GM23338 (cell line): ENCODE measurements around the gene BMAL1. TPM values are rescaled to one million over a fixed set of nuclear protein-coding genes. Genes with fewer than 3 reads are reported as not detected.

Experiments
- ATAC-seq: fragments of 200-7000 bp; cut with Tn5 transposase; 3 replicates; pipeline ENCODE4 v1.9.1; 2020
- DNase-seq: peaks from one replicate; pipeline ENCODE4 v3.0.0-alpha.2; 2015; ENCODE audit warnings: low spot score
- H2AFZ ChIP-seq: fragments of 200-600 bp; sonication (generic); 2 replicates; pipeline ENCODE4 v1.8.0; 2016; ENCODE audit warnings: antibody characterized with exemption, mild to moderate bottlenecking, moderate library complexity
- H3F3A ChIP-seq: fragments of 200-600 bp; sonication (generic); replicated peaks from 2 replicates; pipeline ENCODE4 v1.8.0; 2017; ENCODE audit warnings: antibody characterized with exemption, mixed run types, low read depth
- H3K27ac ChIP-seq: fragments of 200-600 bp; sonication (generic); 2 replicates; pipeline ENCODE4 v1.6.1; 2016; ENCODE audit warnings: low read depth
- H3K27me3 ChIP-seq: fragments of 200-600 bp; sonication (generic); 2 replicates; pipeline ENCODE4 v1.8.0; 2016; ENCODE audit warnings: mild to moderate bottlenecking, mixed run types, moderate library complexity; ENCODE audit not compliant: insufficient read depth
- H3K36me3 ChIP-seq: fragments of 200-600 bp; sonication (generic); 2 replicates; pipeline ENCODE4 v1.8.0; 2016; ENCODE audit warnings: mild to moderate bottlenecking; ENCODE audit not compliant: insufficient read depth
- H3K4me1 ChIP-seq: fragments of 200-600 bp; sonication (generic); 2 replicates; pipeline ENCODE4 v1.8.0; 2016; ENCODE audit warnings: mild to moderate bottlenecking, moderate library complexity; ENCODE audit not compliant: insufficient read depth
- H3K4me2 ChIP-seq: fragments of 200-600 bp; sonication (generic); 2 replicates; pipeline ENCODE4 v1.7.1; 2017; ENCODE audit warnings: mixed run types
- H3K4me3 ChIP-seq: fragments of 200-600 bp; sonication (generic); 2 replicates; pipeline ENCODE4 v1.6.1; 2016; ENCODE audit warnings: mixed run types
- H3K79me2 ChIP-seq: fragments of 200-600 bp; sonication (generic); replicated peaks from 2 replicates; pipeline ENCODE4 v1.8.0; 2017; ENCODE audit warnings: mild to moderate bottlenecking; ENCODE audit not compliant: insufficient read depth
- H3K9me2 ChIP-seq: fragments of 200-600 bp; sonication (generic); 2 replicates; pipeline ENCODE4 v1.8.0; 2017; ENCODE audit not compliant: insufficient read depth
- H4K20me1 ChIP-seq: fragments of 200-600 bp; sonication (generic); replicated peaks from 2 replicates; pipeline ENCODE4 v1.8.0; 2017; ENCODE audit warnings: mild to moderate bottlenecking; ENCODE audit not compliant: insufficient read depth
- H3K27ac Mint-ChIP-seq: 2 replicates; pipeline ENCODE4 v1.8.0; 2020; ENCODE audit warnings: inconsistent platforms, mild to moderate bottlenecking, moderate library complexity, mixed read lengths
- H3K27me3 Mint-ChIP-seq: 3 replicates; pipeline ENCODE4 v1.8.0; 2022; ENCODE audit warnings: low read depth, mild to moderate bottlenecking, moderate library complexity, mixed read lengths, inconsistent platforms; ENCODE audit not compliant: insufficient read depth, poor library complexity
- H3K36me3 Mint-ChIP-seq: 3 replicates; pipeline ENCODE4 v1.8.0; 2021; ENCODE audit warnings: low read depth, mild to moderate bottlenecking, inconsistent platforms, moderate library complexity, mixed read lengths
- H3K4me1 Mint-ChIP-seq: 3 replicates; pipeline ENCODE4 v1.8.0; 2020; ENCODE audit warnings: mild to moderate bottlenecking, inconsistent platforms, mixed read lengths
- H3K4me3 Mint-ChIP-seq: 3 replicates; pipeline ENCODE4 v1.8.0; 2021; ENCODE audit warnings: moderate library complexity, mild to moderate bottlenecking, inconsistent platforms, mixed read lengths
- H3K9me3 Mint-ChIP-seq: 3 replicates; pipeline ENCODE4 v1.8.0; 2020; ENCODE audit warnings: moderate library complexity, mild to moderate bottlenecking, inconsistent platforms, mixed read lengths
- CTCF ChIP-seq, 2 experiments: fragments of 200-600 bp in 1 of 2; sonication (generic) in 1 of 2; conservative IDR thresholded peaks; 2 replicates each; pipeline versions ENCODE4 v1.5.1 to v1.6.1; 2016 to 2017; ENCODE audit warnings: antibody characterized with exemption in 2 of 2, low read depth in 2 of 2, mild to moderate bottlenecking in 2 of 2, moderate library complexity in 1 of 2
- ETS1 ChIP-seq: IDR thresholded peaks from 2 replicates; pipeline ENCODE4 v1.6.1; 2016; ENCODE audit warnings: antibody characterized with exemption
- JUNB ChIP-seq: IDR thresholded peaks from one replicate; pipeline ENCODE4 v1.6.1; 2016; ENCODE audit warnings: antibody characterized with exemption; ENCODE audit not compliant: unreplicated experiment
- NANOG ChIP-seq: IDR thresholded peaks from 2 replicates; pipeline ENCODE4 v1.6.1; 2016; ENCODE audit warnings: antibody characterized with exemption, borderline replicate concordance
- ZNF114 ChIP-seq: fragments of 250-450 bp; sonication (Bioruptor Pico); IDR thresholded peaks from 2 replicates; pipeline ENCODE4 v1.5.0; 2020; ENCODE audit warnings: mild to moderate bottlenecking, moderate library complexity
- ZNF331 ChIP-seq: fragments of 250-450 bp; sonication (Bioruptor Pico); IDR thresholded peaks from 2 replicates; pipeline ENCODE4 v1.5.0; 2020; ENCODE audit warnings: low read depth, mild to moderate bottlenecking, moderate library complexity
- ZNF462 ChIP-seq: fragments of 250-450 bp; sonication (Bioruptor Pico); IDR thresholded peaks from 2 replicates; pipeline ENCODE4 v1.5.0; 2020; ENCODE audit warnings: mild to moderate bottlenecking, moderate library complexity
- polyA plus RNA-seq: library from polyadenylated mRNA; unstranded; fragments of >200 nt; fragmentation: Nextera tagmentation; extraction: Ambion mirVana; gene quantifications from 2 replicates; pipeline ENCODE4 v1.2.1, GENCODE V29; 2016
- total RNA-seq: library from RNA; depleted of rRNA; stranded (reverse); fragments of >200 nt; shearing (Covaris generic); gene quantifications from 2 replicates; pipeline ENCODE4 v1.2.3, GENCODE V29; 2014

Gene BMAL1
- total and polyA plus RNA-seq, 2 experiments from 2014 or later = 5.1 to 7.2 TPM

- TF ChIP-seq ZNF462 (CRISPR knock-in tag) (no peak), NANOG (no peak), CTCF (conservative IDR thresholded peaks at IDR 0.05; ENCODE audit: low read depth in 2 of 2) (no peak)
These were observed 43.1 kb downstream of the BMAL1 start (continued) for GRCh38 chr11:13320688-13321087.

- H3K4me3 Mint-ChIP-seq = no peak overlapping the region
- H2AFZ ChIP-seq = no peak overlapping the region
- H3K9me3 Mint-ChIP-seq = no peaks in the 10 kb centered on the region
- no peaks in the 10 kb centered on the region for H3K4me1 ChIP-seq
- no peaks in the 10 kb centered on the region for H3K36me3 Mint-ChIP-seq
- peaks cover 6% of the 10 kb centered on the region; the same call in 1 of the 2 replicates for H3K79me2 ChIP-seq
- ATAC-seq (no peak), DNase-seq (no peak)
- no peak overlapping the region for H3K4me2 ChIP-seq
- peaks cover 6% of the 10 kb centered on the region for H3K4me1 Mint-ChIP-seq
- no peaks in the 10 kb centered on the region; the same call in 1 of the 2 replicates for H4K20me1 ChIP-seq
- H3K27me3 ChIP-seq = no peaks in the 10 kb centered on the region
- H3K27ac ChIP-seq = no peak overlapping the region
- H3K9me2 ChIP-seq = no peaks in the 10 kb centered on the region
- peaks cover 4% of the 10 kb centered on the region for H3K27me3 Mint-ChIP-seq
- H3F3A ChIP-seq = no peaks in the 10 kb centered on the region
- H3K4me3 ChIP-seq = no peak overlapping the region
- H3K27ac Mint-ChIP-seq = no peak overlapping the region
- no peaks in the 10 kb centered on the region for H3K36me3 ChIP-seq
- TF ChIP-seq JUNB = no peak
- no peak for TF ChIP-seq ZNF331
- TF ChIP-seq NANOG = no peak
- no peak for TF ChIP-seq ZNF114 (CRISPR knock-in tag)
- TF ChIP-seq ETS1 = no peak
- TF ChIP-seq CTCF (conservative IDR thresholded peaks at IDR 0.05; ENCODE audit: low read depth in 2 of 2) = no peak
These were observed 43.8 kb downstream of the BMAL1 start for GRCh38 chr11:13321431-13321830.
